HS-27A (cell line): ENCODE data around the gene TAF3.
A peak's percentile ranks its signal among the peaks of the same experiment; 100 is the strongest.
"Not testable (repeated sequence)": the region's sequence is repeated elsewhere in the genome, so short reads cannot be mapped to it uniquely, and the experiment has no call there.

Source experiments
- DNase-seq: peaks from one replicate; pipeline ENCODE4 v3.0.0-alpha.2; 2012; ENCODE audit warnings: low read depth, missing footprints

The TAF3 gene

DNA sequence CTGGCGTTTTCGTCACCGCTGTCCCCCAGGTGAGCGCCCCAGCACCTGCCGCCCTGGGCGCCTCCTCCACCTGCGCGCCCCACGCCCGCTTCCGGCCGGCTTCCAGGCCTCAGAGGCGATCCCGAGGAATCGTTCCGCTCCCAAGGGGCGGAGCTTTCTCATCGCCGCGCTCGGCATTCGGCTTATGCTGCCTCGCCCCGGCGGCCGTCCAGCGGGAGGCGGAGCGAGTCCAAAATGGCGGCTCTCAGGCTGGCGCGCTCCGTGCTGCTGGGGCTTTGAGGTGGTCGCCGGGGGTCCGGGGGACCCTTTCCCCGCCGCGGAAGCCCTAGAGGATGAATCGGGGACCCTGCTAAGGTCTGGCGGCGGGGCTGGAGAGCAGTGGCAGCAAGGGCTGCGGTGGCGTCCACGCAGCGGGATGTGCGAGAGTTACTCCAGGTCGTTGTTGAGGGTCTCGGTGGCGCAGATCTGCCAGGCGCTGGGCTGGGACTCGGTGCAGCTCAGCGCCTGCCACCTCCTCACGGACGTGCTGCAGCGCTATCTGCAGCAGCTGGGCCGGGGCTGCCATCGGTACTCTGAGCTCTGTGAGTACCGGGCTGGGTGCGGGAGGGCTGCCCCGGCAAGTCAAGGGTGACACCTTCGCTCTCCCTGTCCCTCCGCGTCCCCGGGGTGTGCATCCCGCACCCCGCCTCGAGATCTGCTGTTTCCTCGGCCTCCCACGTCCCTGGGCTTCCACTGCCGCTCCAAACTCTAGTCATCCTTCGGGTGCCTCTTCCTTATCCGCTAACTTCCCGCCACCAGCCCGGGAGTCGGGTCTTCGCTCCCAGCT is at the start of gene TAF3:
TSS of gene TAF3 (plus strand) at position 211 of the 826 bp plus-strand sequence. CDS start at position 416, 205 bp downstream.
- DNase-seq: peak; percentile 27

GRCh38 chr10:7773845-7774801 is 44.2 kb upstream of the TAF3 start:
- DNase-seq: no peak

DNA sequence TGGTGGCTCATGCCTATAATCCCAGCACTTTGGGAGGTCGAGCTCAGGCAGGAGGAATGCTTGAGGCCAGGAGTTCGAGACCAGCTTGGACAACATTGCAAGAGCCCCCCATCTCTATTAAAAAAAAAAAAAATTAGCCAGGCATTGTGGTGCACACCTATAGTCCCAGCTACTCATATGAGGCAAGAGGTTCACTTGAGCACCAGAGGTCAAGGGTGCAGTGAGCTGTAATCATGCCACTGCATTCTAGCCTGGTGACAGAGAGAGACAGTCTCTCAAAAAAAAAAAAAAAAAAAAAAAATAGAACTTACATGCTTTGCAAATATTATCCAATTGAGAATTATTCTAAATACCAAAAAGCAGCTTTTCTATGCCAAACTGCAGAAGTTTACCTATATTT is 41.5 kb upstream of the TAF3 start:
- DNase-seq: no peak

GRCh38 chr10:7782194-7782593 is 36.1 kb upstream of the TAF3 start:
- DNase-seq: not testable (repeated sequence)

GRCh38 chr10:7786430-7786829 is 31.9 kb upstream of the TAF3 start:
- no peak for DNase-seq

- no peak for DNase-seq
Observed at GRCh38 chr10:7787150-7787856, 31.0 kb upstream of the TAF3 start.

DNA sequence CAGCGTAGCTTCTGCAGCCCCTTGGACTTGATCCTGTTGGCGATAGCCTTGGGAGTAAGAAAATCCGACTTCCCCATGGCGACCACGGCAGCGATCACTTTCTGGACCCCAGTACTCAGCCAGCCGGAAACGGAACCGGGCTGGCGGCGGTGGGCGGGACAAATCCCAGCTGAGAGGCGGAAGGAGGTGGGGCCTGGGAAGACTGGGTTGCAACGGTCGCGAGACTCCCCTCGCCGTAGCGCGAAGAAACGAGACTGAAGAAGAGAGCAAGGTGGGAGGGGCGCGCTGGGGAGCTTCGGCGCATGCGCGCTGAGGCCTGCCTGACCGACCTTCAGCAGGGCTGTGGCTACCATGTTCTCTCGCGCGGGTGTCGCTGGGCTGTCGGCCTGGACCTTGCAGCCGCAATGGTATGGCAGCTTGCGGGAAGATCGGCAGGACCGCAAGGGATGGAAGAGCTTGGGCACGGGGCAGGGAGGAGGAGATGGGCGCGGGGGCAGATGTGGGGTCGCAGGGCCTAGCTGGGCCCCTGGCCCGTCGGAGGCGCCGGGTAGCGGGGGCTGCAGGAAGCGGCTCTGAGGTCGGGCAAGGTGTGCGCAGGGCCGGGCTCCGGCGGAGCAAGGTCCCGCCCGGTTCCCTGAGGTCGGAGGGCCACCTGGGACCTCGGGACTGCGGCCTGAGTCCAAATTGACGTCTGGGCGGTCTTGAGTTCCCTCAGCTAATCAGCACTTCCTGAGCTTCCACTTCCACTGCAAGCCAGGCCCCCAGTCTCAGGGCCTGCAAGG is 30.3 kb upstream of the TAF3 start, which contains the start of the genes ATP5F1C and KIN:
TSS of gene ATP5F1C (plus strand) at position 321 of the 782 bp plus-strand sequence. CDS start at position 352, 31 bp downstream.
TSS of gene KIN (minus strand) at position 137 of the 782 bp plus-strand sequence. CDS start at position 77, 60 bp downstream.
- DNase-seq: peak; percentile 79

DNA sequence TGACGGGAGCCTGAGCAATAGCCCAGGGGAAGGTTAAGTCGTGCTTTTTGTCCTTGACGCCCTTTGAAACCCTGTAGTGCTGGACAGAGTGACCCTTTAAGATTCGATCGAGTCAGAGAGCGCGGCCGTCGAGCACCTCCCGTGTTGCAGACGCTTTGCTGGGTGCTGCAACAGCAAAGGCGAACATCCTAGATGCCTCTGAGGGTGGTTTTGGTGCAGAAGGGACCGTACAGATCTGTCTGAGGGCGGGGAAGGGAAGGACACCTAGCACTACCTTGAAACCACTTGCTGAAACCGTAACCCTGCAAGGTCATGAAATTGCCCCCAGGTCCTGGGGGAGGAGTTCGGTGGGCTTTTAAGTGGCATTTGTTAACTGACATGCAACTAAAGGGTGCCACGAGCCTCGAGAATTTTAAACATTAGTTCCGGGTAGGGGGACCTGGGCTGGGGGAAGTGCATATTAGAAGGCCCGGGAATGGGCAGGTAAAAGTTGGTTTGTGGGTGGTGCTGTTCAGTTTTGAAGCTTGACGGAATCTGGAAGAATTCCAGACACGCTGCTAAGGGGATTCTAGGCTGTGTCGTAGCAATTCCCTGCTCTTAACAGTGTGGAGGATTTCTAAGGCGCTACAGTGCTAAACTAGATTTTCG is 29.5 kb upstream of the TAF3 start:
- no peak for DNase-seq

GRCh38 chr10:7789390-7789789 is 28.9 kb upstream of the TAF3 start:
- no peak for DNase-seq

- no peak for DNase-seq
Observed at GRCh38 chr10:7792541-7792940, 25.8 kb upstream of the TAF3 start.

DNA sequence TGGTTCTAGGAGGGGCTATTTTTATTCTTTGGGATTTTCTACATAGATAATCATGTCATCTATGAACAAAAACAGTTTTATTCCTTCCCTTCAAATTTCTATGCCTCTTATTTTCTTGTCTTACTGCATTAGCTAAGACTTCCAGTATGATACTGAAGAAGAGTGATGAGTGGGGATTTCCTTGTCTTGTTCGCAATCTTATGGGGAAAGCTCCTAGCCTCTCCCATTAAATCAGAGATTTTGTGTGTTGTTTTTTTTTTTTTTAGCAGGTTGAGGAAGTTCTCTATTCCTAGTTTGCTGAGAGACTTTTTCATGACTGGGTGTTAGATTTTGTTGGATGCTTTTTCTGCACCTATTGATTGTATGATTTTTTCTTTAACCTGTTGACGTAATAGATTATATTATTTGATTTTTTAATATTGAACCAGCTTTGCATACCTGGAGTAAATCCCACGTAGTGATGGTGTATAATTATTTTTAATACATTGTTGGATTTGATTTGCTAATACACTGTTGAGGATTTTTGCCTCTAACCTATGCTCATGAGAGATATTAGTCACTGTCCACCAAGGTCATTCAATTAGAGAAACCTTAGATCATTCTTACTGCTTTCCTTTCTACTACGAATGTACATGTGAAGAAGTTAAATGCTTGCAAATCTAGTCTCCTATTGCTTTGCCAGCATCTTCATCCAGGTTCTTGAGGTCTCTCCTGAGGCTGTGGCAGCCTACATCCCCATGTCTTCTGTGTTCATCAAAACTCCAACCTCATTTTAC is 23.9 kb upstream of the TAF3 start:
- DNase-seq: no peak

DNA sequence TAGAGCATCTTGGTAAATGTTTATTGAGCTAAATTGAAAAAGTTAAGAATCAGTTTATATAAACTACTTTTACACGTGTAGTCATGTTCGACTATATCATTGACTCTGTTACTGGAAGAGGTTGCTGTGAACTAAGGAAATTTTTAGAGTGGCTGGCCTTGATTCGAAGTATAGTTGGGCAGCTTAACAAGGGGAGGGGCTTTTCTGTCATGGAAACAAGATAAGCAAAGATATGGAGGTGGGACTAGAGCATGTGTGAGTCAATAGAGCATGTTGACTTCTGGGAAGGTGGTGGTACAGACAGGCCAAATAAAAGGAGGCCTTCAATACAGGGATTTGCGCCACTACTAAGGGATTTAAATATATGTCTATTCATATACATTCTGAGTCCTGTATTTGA is 22.7 kb upstream of the TAF3 start:
- DNase-seq: no peak

DNA sequence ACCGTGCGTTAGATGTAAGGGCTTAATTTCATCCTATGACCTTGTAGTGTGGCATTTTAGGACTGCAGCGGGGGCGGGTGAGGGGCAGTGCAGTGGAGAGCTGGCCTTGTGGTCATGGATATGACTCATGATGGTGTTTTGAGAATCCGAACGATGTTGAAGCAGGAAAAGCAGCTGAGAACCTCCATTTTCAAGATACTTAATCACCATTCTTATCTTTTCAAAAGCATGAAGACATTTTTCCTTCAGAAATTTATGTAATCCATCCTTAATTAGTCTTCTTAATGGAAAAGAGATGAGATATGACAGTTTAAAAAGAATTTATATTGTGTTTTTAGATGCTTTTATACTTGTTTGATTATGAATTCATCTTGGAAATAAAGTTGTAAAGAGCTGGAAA is 20.7 kb upstream of the TAF3 start:
- peak; percentile 75 for DNase-seq

- DNase-seq: no peak
Observed at GRCh38 chr10:7802606-7803005, 15.7 kb upstream of the TAF3 start.

DNA sequence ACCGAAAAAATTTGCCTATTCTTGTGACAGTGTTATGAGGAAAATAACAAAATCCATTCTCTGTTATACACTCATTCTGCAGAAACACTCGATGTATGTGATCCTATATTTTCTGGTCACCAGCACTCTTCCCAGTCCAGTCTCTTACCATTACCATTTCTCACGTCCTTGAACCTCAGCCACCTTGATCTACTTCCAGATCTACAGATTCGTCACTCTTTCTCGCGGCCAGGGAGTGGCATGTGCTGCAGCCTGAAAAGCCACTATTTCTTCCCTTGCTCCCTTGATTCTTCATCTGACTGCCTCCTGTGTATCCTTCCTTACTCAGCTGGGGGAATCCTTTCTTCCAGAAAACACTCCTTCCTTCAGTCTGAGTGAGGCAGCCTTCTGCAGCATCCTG is 14.1 kb upstream of the TAF3 start:
- no peak for DNase-seq

DNA sequence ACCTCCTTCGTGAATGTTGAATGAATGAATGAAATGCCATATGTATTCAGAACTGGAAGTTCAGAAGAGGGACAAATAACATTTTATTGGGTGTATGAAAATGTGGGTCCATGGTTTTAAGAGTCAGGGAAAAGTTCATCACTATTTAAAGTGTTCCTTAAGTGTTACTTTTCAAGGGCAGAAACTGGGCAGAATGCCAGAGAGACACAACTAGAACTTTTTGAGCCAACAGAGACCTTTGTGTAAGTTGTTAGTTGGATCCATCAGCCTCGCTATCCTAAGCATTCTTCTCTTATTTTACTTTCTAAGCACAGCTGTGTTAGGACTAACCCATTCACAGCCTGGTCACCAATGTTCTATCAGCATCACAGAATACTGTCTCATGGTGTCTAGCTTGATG is 13.6 kb upstream of the TAF3 start:
- DNase-seq: no peak

- DNase-seq: no peak
Observed at GRCh38 chr10:7808686-7809267, 9.5 kb upstream of the TAF3 start.

DNA sequence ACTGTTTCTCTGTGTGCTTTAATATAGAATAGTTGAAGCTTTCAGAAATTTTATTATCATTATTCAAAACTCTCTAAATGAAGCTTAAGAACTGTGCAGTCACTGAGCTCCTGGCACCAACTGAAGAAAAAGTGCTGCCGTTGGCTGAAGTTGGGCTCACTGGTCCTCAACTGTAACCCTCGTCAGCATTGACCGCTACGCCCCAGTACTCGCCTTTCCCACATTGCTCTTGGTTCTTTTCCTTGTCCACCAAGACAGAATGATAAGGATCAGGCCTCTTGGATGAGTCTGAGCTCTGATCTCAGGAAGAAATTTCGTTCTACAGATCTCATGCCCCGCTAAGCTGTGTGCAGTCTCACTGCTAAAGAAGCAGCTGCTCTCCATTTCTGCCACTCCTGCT is 7.9 kb upstream of the TAF3 start:
- no peak for DNase-seq

GRCh38 chr10:7811000-7811399 is 7.3 kb upstream of the TAF3 start:
- DNase-seq: no peak
